K562 (cell line): ENCODE data around the gene UBXN6. TPM values are rescaled to one million over a fixed set of nuclear protein-coding genes. Genes with fewer than 3 reads are reported as not detected.

Source experiments
- CHD1 ChIP-seq: fragments of 200-600 bp; sonication (generic); IDR thresholded peaks from one replicate; pipeline ENCODE4 v1.6.1; 2012; ENCODE audit warnings: mild to moderate bottlenecking, moderate library complexity, low read length, inconsistent platforms
- CHD2 ChIP-seq: IDR thresholded peaks from 2 replicates; pipeline ENCODE4 v1.6.1; 2011; ENCODE audit warnings: low read depth, low read length
- DLX4 ChIP-seq: fragments of 250-450 bp; sonication (Bioruptor Pico); IDR thresholded peaks from 2 replicates; pipeline ENCODE4 v1.6.1; 2021; ENCODE audit warnings: mild to moderate bottlenecking
- GABPA ChIP-seq: fragments of 200-800 bp; sonication (Bioruptor generic); conservative IDR thresholded peaks from 2 replicates; pipeline ENCODE4 v1.6.1; 2016; ENCODE audit warnings: low read depth, missing genetic modification characterization, missing compliant biosample characterization
- HNRNPLL ChIP-seq: fragments of 200-400 bp; formaldehyde crosslinking; IDR thresholded peaks from 2 replicates; pipeline ENCODE4 v1.6.1; 2017; ENCODE audit warnings: low read length, low read depth, mild to moderate bottlenecking; ENCODE audit not compliant: poor library complexity, severe bottlenecking
- ILK ChIP-seq: fragments of 450-650 bp; IDR thresholded peaks from 2 replicates; pipeline ENCODE4 v1.6.1; 2016; ENCODE audit warnings: missing genetic modification characterization, low read depth, mild to moderate bottlenecking, missing compliant biosample characterization, moderate library complexity, borderline replicate concordance
- KAT8 ChIP-seq: fragments of 450-650 bp; IDR thresholded peaks from 2 replicates; pipeline ENCODE4 v1.6.1; 2016; ENCODE audit warnings: low read depth, mild to moderate bottlenecking
- KDM5B ChIP-seq: fragments of 200-600 bp; sonication (generic); IDR thresholded peaks from 2 replicates; pipeline ENCODE4 v1.6.1; 2012; ENCODE audit warnings: low read depth, mild to moderate bottlenecking, moderate library complexity, low read length, control low read depth, inconsistent platforms; ENCODE audit not compliant: insufficient replicate concordance
- MCM2 ChIP-seq: fragments of 450-650 bp; IDR thresholded peaks from 2 replicates; pipeline ENCODE4 v1.6.1; 2017; ENCODE audit warnings: low read depth, mild to moderate bottlenecking
- MCM5 ChIP-seq: fragments of 450-650 bp; IDR thresholded peaks from 2 replicates; pipeline ENCODE4 v1.6.1; 2016; ENCODE audit warnings: low read depth
- MIER1 ChIP-seq: fragments of 450-650 bp; IDR thresholded peaks from 2 replicates; pipeline ENCODE4 v1.6.1; 2016; ENCODE audit warnings: antibody characterized with exemption, mild to moderate bottlenecking, low read depth
- NR1H2 ChIP-seq: sonication (generic); formaldehyde crosslinking; IDR thresholded peaks from 2 replicates; pipeline ENCODE4 v1.4.0; 2020; ENCODE audit warnings: mild to moderate bottlenecking, missing genetic modification reagents
- OTX1 ChIP-seq: fragments of 450-650 bp; formaldehyde crosslinking; IDR thresholded peaks from 2 replicates; pipeline ENCODE4 v1.4.0; 2022; ENCODE audit warnings: mild to moderate bottlenecking
- PKNOX1 ChIP-seq: fragments of 450-650 bp; IDR thresholded peaks from 2 replicates; pipeline ENCODE4 v1.6.1; 2016
- PML ChIP-seq: IDR thresholded peaks from 2 replicates; pipeline ENCODE4 v1.6.1; 2012; ENCODE audit warnings: low read length, inconsistent platforms
- POLR2AphosphoS2 ChIP-seq: IDR thresholded peaks from 2 replicates; pipeline ENCODE4 v1.6.1; 2012; ENCODE audit warnings: low read length, improper control_type of control experiment
- PTRF ChIP-seq: fragments of 450-650 bp; IDR thresholded peaks from 2 replicates; pipeline ENCODE4 v1.6.1; 2016; ENCODE audit warnings: mild to moderate bottlenecking, missing genetic modification characterization, missing compliant biosample characterization
- RAD51 ChIP-seq: fragments of 450-650 bp; IDR thresholded peaks from 2 replicates; pipeline ENCODE4 v1.7.1; 2016; ENCODE audit warnings: low read depth, mild to moderate bottlenecking, borderline replicate concordance
- SIN3A ChIP-seq, 2 experiments: fragments of 150-350 bp in 1 of 2; IDR thresholded peaks; 2 replicates each; pipeline ENCODE4 v1.6.1; 2011 to 2016; ENCODE audit warnings: borderline replicate concordance in 2 of 2, low read depth in 2 of 2, low read length in 2 of 2, mild to moderate bottlenecking in 2 of 2, moderate library complexity in 2 of 2; ENCODE audit not compliant: control insufficient read depth in 1 of 2
- SMAD4 ChIP-seq: fragments of 250-450 bp; sonication (Bioruptor Pico); conservative IDR thresholded peaks from 2 replicates; pipeline ENCODE4 v1.8.0; 2021; ENCODE audit warnings: inconsistent platforms, mild to moderate bottlenecking, moderate library complexity
- STAG1 ChIP-seq: sonication (generic); formaldehyde crosslinking; IDR thresholded peaks from 2 replicates; pipeline ENCODE4 v1.5.0; 2020; ENCODE audit warnings: missing genetic modification reagents, borderline replicate concordance
- TGIF2 ChIP-seq: sonication (generic); formaldehyde crosslinking; IDR thresholded peaks from 2 replicates; pipeline ENCODE4 v1.8.1; 2022; ENCODE audit warnings: mild to moderate bottlenecking, missing genetic modification reagents, moderate library complexity
- YY1 ChIP-seq, 3 experiments: IDR thresholded peaks; 2 replicates each; pipeline ENCODE4 v1.6.1; 2011; ENCODE audit warnings: low read length in 2 of 3, mild to moderate bottlenecking in 2 of 3, moderate library complexity in 2 of 3, borderline replicate concordance in 1 of 3, control low read depth in 1 of 3, low read depth in 1 of 3; ENCODE audit not compliant: insufficient read depth in 3 of 3, insufficient replicate concordance in 2 of 3, control insufficient read depth in 1 of 3, insufficient read length in 1 of 3; ENCODE audit errors: extremely low read depth in 1 of 3
- ZNF384 ChIP-seq: IDR thresholded peaks from 2 replicates; pipeline ENCODE4 v1.6.1; 2012; ENCODE audit warnings: low read depth, low read length, improper control_type of control experiment
- ZNF785 ChIP-seq: fragments of 250-450 bp; sonication (Bioruptor Pico); IDR thresholded peaks from 2 replicates; pipeline ENCODE4 v1.4.0; 2020; ENCODE audit warnings: mild to moderate bottlenecking
- polyA plus RNA-seq, 8 experiments: library from polyadenylated mRNA; depleted of rRNA in 4 of 8; stranded (reverse) in 5 of 8; unstranded in 3 of 8; fragments of >200 nt; fragmentation: Nextera tagmentation in 2 of 8; fragmentation: Illumina TruSeq in 1 of 8; extraction: Ambion mirVana in 2 of 8; extraction: Trizol in 1 of 8; gene quantifications; 2 replicates each; pipeline versions ENCODE4 v1.2.1 to v1.2.3, GENCODE V29; 2011 to 2014; ENCODE audit warnings: inconsistent platforms in 1 of 8, missing spikeins in 1 of 8
- total RNA-seq, 7 experiments: library from RNA; depleted of rRNA in 6 of 7; stranded (reverse); fragments of >200 nt in 6 of 7; fragmentation: Illumina TruSeq in 2 of 7; extraction: Trizol in 2 of 7; gene quantifications; 2 replicates each; pipeline versions ENCODE4 v1.2.1 to v1.2.3, GENCODE V29; 2011 to 2021; ENCODE audit warnings: low replicate concordance in 1 of 7
- TF ChIP-seq, protein P1 (sequence below): fragments of 450-650 bp; formaldehyde crosslinking; IDR thresholded peaks from 2 replicates; pipeline ENCODE4 v1.4.0; 2020; ENCODE audit warnings: mild to moderate bottlenecking, moderate library complexity

UBXN6 gene
- total and polyA plus RNA-seq, 9 of the 15 experiments (the other 6 are each of a cell fraction or from before 2014, with no cell fraction given), result 0.48 to 90.2 (median 29.5) TPM

DNA sequence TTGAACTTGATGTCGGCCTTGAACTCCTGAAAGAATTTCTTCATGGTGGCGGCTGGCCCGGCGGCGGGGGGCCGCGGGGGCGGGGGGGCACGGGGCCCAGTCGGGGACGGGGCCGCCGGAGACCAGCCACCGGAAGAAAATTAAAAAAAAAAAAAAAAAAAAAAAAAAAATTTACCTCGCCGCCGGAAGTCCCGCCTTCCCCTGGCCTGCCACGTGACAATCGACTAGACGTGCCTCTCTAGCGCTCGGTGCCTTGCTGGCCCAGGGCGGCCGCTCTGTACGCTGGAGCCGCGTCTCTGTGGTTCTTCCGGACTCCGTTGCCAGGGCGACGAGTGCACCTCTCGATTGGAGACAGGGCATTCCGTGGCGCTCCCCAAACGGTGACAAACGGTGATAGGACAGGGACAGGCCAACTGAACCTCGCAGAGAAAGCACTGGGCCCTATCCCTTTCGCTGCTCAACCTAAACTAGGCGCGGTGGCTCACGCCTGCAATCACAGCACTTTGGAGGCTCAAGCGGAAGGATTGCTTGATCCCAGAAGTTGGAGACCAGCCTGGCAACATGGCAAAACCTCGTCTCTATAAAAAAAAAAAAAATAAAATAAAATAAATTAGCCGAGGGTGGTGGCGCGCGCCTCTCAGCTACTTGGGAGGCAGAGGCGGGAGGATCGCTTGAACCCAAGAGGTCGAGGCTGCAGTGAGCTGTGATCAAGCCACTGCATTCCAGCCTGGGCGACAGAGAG is at the start of gene UBXN6 (continued):
- TF ChIP-seq PKNOX1, result peak; percentile 59
- TF ChIP-seq RAD51, result peak; percentile 90
- TF ChIP-seq SMAD4 (CRISPR knock-in tag), result peak; percentile 89
- no peak for TF ChIP-seq PTRF
- peak in 1 of 3 experiments; percentile 55 for TF ChIP-seq YY1 (IDR thresholded peaks at IDR 0.05; ENCODE audit: borderline replicate concordance in 1 of 3, control insufficient read depth in 1 of 3, extremely low read depth in 1 of 3, insufficient read depth in 3 of 3, insufficient read length in 1 of 3, insufficient replicate concordance in 2 of 3, low read depth in 1 of 3, low read length in 2 of 3)
- TF ChIP-seq, protein P1, sequence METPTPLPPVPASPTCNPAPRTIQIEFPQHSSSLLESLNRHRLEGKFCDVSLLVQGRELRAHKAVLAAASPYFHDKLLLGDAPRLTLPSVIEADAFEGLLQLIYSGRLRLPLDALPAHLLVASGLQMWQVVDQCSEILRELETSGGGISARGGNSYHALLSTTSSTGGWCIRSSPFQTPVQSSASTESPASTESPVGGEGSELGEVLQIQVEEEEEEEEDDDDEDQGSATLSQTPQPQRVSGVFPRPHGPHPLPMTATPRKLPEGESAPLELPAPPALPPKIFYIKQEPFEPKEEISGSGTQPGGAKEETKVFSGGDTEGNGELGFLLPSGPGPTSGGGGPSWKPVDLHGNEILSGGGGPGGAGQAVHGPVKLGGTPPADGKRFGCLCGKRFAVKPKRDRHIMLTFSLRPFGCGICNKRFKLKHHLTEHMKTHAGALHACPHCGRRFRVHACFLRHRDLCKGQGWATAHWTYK, result no peak
- no peak for TF ChIP-seq CHD1
- TF ChIP-seq DLX4 (CRISPR knock-in tag), result no peak
- no peak for TF ChIP-seq OTX1 (CRISPR knock-in tag)
- TF ChIP-seq ILK (tag), result no peak
- TF ChIP-seq KDM5B, result peak; percentile 30
- TF ChIP-seq KAT8, result no peak
- TF ChIP-seq ZNF785 (CRISPR knock-in tag), result no peak
- TF ChIP-seq PML, result no peak
- TF ChIP-seq MCM5, result no peak
- TF ChIP-seq MIER1, result no peak
- TF ChIP-seq HNRNPLL, result peak; percentile 52
- TF ChIP-seq TGIF2 (CRISPR knock-in tag), result no peak
- no peak for TF ChIP-seq POLR2AphosphoS2
- no peak for TF ChIP-seq CHD2
- peak; percentile 99 for TF ChIP-seq ZNF384
- TF ChIP-seq MCM2, result no peak
- TF ChIP-seq STAG1 (CRISPR knock-in tag), result no peak
- no peak for TF ChIP-seq NR1H2 (CRISPR knock-in tag)
- peak; percentile 71 to 75; a peak in 2 of 4 replicates for TF ChIP-seq SIN3A (IDR thresholded peaks at IDR 0.05; ENCODE audit: borderline replicate concordance in 2 of 2, control insufficient read depth in 1 of 2, low read depth in 2 of 2, low read length in 2 of 2)
- TF ChIP-seq GABPA (tag), result peak; percentile 98
